ENCODE results near the gene HOATZ.

The HOATZ gene

DNA sequence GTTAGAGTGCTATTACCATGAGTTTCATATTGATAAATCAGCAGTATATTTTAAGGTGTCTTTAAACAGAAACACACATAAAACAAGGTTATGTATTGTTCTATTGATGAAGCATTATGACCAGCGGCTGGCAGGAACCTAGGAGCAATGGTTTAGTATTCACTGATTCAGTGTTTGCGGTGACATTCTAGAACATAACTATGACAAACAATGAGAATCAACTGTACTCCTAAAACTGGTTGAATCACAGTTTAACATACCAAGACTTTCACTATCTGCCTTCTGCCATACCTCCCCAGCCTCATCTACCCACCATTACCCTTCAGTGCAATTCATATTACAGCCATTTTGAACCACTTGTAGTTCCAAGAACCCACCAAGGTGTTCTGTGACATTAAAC is 8.8 kb downstream of the HOATZ start:
- Histone ChIP-seq H3K27me3 (ENCODE audit: control insufficient read depth in 1 of 2, insufficient read depth in 2 of 2, low read length in 2 of 2) (no peaks in the 10 kb centered on the region), H3K4me3 (ENCODE audit: low read depth in 1 of 2, low read length in 2 of 2) (no peak overlapping the region), H3K27ac (ENCODE audit: low read depth, low read length) (no peak overlapping the region), H3K9ac (ENCODE audit: low read length) (no peak overlapping the region), H3K36me3 (ENCODE audit: insufficient read depth, low read length) (no peaks in the 10 kb centered on the region), H3K9me3 (ENCODE audit: low read length) (no peaks in the 10 kb centered on the region), H3K4me1 (ENCODE audit: insufficient read depth, low read length) (no peaks in the 10 kb centered on the region)

DNA sequence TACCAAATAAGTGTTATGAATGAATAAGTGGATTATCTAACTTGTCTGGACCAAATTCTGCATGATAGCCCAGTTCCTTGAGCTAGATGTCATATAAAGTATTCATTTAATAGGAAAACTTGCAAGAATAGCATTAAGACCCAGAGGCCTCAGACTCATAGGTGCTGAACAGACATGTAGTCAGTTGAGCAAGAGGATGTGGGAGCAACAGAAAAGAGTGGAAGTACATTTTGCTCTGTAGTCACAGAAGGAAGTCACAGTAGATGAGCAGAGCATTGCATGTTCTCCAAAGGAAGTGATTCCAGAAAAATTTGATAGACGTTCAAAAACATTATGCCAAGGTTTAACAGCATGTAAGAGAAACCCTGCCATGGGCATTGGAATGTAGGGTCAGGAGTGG is 9.5 kb downstream of the HOATZ start:
- Histone ChIP-seq H3K9ac (ENCODE audit: low read length) (no peak overlapping the region), H3K27me3 (ENCODE audit: control insufficient read depth in 1 of 2, insufficient read depth in 2 of 2, low read length in 2 of 2) (no peaks in the 10 kb centered on the region), H3K4me1 (ENCODE audit: insufficient read depth, low read length) (no peaks in the 10 kb centered on the region), H3K4me3 (ENCODE audit: low read depth in 1 of 2, low read length in 2 of 2) (no peak overlapping the region), H3K27ac (ENCODE audit: low read depth, low read length) (no peak overlapping the region), H3K9me3 (ENCODE audit: low read length) (no peaks in the 10 kb centered on the region), H3K36me3 (ENCODE audit: insufficient read depth, low read length) (no peaks in the 10 kb centered on the region)

- Histone ChIP-seq H3K9me3 (ENCODE audit: low read length) (no peaks in the 10 kb centered on the region), H3K27ac (ENCODE audit: low read depth, low read length) (no peak overlapping the region), H3K27me3 (ENCODE audit: control insufficient read depth in 1 of 2, insufficient read depth in 2 of 2, low read length in 2 of 2) (no peaks in the 10 kb centered on the region), H3K4me1 (ENCODE audit: insufficient read depth, low read length) (no peaks in the 10 kb centered on the region), H3K9ac (ENCODE audit: low read length) (no peak overlapping the region), H3K36me3 (ENCODE audit: insufficient read depth, low read length) (no peaks in the 10 kb centered on the region), H3K4me3 (ENCODE audit: low read depth in 1 of 2, low read length in 2 of 2) (no peak overlapping the region)
Observed at GRCh38 chr11:111525456-111525855, 10.9 kb downstream of the HOATZ start.

DNA sequence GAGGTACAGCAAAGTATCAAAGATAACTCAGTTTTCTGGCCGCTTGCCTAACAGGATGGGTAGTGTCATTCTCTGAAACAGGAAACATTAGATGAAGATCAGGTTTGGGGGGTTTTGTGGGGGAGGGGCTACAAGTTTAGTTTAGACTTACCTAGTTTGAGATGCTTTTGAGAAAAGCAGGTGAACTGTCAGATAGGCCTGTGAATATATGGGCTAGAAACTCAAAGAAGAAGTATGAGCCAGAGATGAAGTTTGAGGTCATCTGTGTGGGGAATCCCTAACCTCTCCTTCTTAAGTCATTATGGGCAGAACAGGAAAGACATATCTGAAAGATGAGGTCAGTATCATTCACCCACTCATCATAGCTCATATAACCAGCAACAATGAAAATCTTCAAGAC is 11.9 kb downstream of the HOATZ start:
- no peak overlapping the region for H3K27ac ChIP-seq (ENCODE audit: low read depth, low read length)
- H3K36me3 ChIP-seq (ENCODE audit: insufficient read depth, low read length) = no peaks in the 10 kb centered on the region
- no peaks in the 10 kb centered on the region for H3K4me1 ChIP-seq (ENCODE audit: insufficient read depth, low read length)
- no peaks in the 10 kb centered on the region for H3K9me3 ChIP-seq (ENCODE audit: low read length)
- H3K9ac ChIP-seq (ENCODE audit: low read length) = no peak overlapping the region
- H3K27me3 ChIP-seq (ENCODE audit: control insufficient read depth in 1 of 2, insufficient read depth in 2 of 2, low read length in 2 of 2) = no peaks in the 10 kb centered on the region
- H3K4me3 ChIP-seq (ENCODE audit: low read depth in 1 of 2, low read length in 2 of 2) = no peak overlapping the region

GRCh38 chr11:111527279-111527678 is 12.7 kb downstream of the HOATZ start:
- Histone ChIP-seq H3K9me3 (ENCODE audit: low read length) (no peaks in the 10 kb centered on the region), H3K9ac (ENCODE audit: low read length) (no peak overlapping the region), H3K27me3 (ENCODE audit: control insufficient read depth in 1 of 2, insufficient read depth in 2 of 2, low read length in 2 of 2) (no peaks in the 10 kb centered on the region), H3K4me3 (ENCODE audit: low read depth in 1 of 2, low read length in 2 of 2) (no peak overlapping the region), H3K27ac (ENCODE audit: low read depth, low read length) (no peak overlapping the region), H3K4me1 (ENCODE audit: insufficient read depth, low read length) (no peaks in the 10 kb centered on the region), H3K36me3 (ENCODE audit: insufficient read depth, low read length) (no peaks in the 10 kb centered on the region)

- H3K36me3 ChIP-seq (ENCODE audit: insufficient read depth, low read length) = no peaks in the 10 kb centered on the region
- H3K9me3 ChIP-seq (ENCODE audit: low read length) = no peaks in the 10 kb centered on the region
- H3K4me1 ChIP-seq (ENCODE audit: insufficient read depth, low read length) = no peaks in the 10 kb centered on the region
- no peak overlapping the region for H3K9ac ChIP-seq (ENCODE audit: low read length)
- no peak overlapping the region for H3K4me3 ChIP-seq (ENCODE audit: low read depth in 1 of 2, low read length in 2 of 2)
- H3K27ac ChIP-seq (ENCODE audit: low read depth, low read length) = no peak overlapping the region
- no peaks in the 10 kb centered on the region for H3K27me3 ChIP-seq (ENCODE audit: control insufficient read depth in 1 of 2, insufficient read depth in 2 of 2, low read length in 2 of 2)
Observed at GRCh38 chr11:111528557-111528956, 14.0 kb downstream of the HOATZ start.

- H3K4me1 ChIP-seq (ENCODE audit: insufficient read depth, low read length) = no peaks in the 10 kb centered on the region
- no peak overlapping the region for H3K9ac ChIP-seq (ENCODE audit: low read length)
- no peak overlapping the region for H3K27ac ChIP-seq (ENCODE audit: low read depth, low read length)
- no peaks in the 10 kb centered on the region for H3K27me3 ChIP-seq (ENCODE audit: control insufficient read depth in 1 of 2, insufficient read depth in 2 of 2, low read length in 2 of 2)
- H3K4me3 ChIP-seq (ENCODE audit: low read depth in 1 of 2, low read length in 2 of 2) = no peak overlapping the region
- no peaks in the 10 kb centered on the region for H3K36me3 ChIP-seq (ENCODE audit: insufficient read depth, low read length)
- no peaks in the 10 kb centered on the region for H3K9me3 ChIP-seq (ENCODE audit: low read length)
Observed at GRCh38 chr11:111530091-111530490, 15.5 kb downstream of the HOATZ start.

- Histone ChIP-seq H3K36me3 (ENCODE audit: insufficient read depth, low read length) (no peaks in the 10 kb centered on the region), H3K27ac (ENCODE audit: low read depth, low read length) (no peak overlapping the region), H3K4me1 (ENCODE audit: insufficient read depth, low read length) (no peaks in the 10 kb centered on the region), H3K27me3 (ENCODE audit: control insufficient read depth in 1 of 2, insufficient read depth in 2 of 2, low read length in 2 of 2) (no peaks in the 10 kb centered on the region), H3K9me3 (ENCODE audit: low read length) (no peaks in the 10 kb centered on the region), H3K4me3 (ENCODE audit: low read depth in 1 of 2, low read length in 2 of 2) (no peak overlapping the region), H3K9ac (ENCODE audit: low read length) (no peak overlapping the region)
Observed at GRCh38 chr11:111531136-111531535, 16.6 kb downstream of the HOATZ start.

- Histone ChIP-seq H3K36me3 (ENCODE audit: insufficient read depth, low read length) (no peaks in the 10 kb centered on the region), H3K4me3 (ENCODE audit: low read depth in 1 of 2, low read length in 2 of 2) (no peak overlapping the region), H3K27ac (ENCODE audit: low read depth, low read length) (no peak overlapping the region), H3K4me1 (ENCODE audit: insufficient read depth, low read length) (no peaks in the 10 kb centered on the region), H3K27me3 (ENCODE audit: control insufficient read depth in 1 of 2, insufficient read depth in 2 of 2, low read length in 2 of 2) (no peaks in the 10 kb centered on the region), H3K9ac (ENCODE audit: low read length) (no peak overlapping the region), H3K9me3 (ENCODE audit: low read length) (no peaks in the 10 kb centered on the region)
Observed at GRCh38 chr11:111531687-111532364, 17.2 kb downstream of the HOATZ start.

GRCh38 chr11:111532365-111532709 is 17.8 kb downstream of the HOATZ start:
- no peaks in the 10 kb centered on the region for H3K9me3 ChIP-seq (ENCODE audit: low read length)

GRCh38 chr11:111535281-111535680 is 20.7 kb downstream of the HOATZ start:
- Histone ChIP-seq H3K27ac (ENCODE audit: low read depth, low read length) (no peak overlapping the region), H3K36me3 (ENCODE audit: insufficient read depth, low read length) (no peaks in the 10 kb centered on the region), H3K9me3 (ENCODE audit: low read length) (no peaks in the 10 kb centered on the region), H3K9ac (ENCODE audit: low read length) (no peak overlapping the region), H3K4me3 (ENCODE audit: low read depth in 1 of 2, low read length in 2 of 2) (no peak overlapping the region), H3K27me3 (ENCODE audit: control insufficient read depth in 1 of 2, insufficient read depth in 2 of 2, low read length in 2 of 2) (no peaks in the 10 kb centered on the region), H3K4me1 (ENCODE audit: insufficient read depth, low read length) (peaks cover 7% of the 10 kb centered on the region)

More at GRCh38 chr11:111532365-111532709, 17.8 kb downstream of the HOATZ start:
- Histone ChIP-seq H3K4me3 (ENCODE audit: low read depth in 1 of 2, low read length in 2 of 2) (no peak overlapping the region), H3K36me3 (ENCODE audit: insufficient read depth, low read length) (no peaks in the 10 kb centered on the region), H3K27ac (ENCODE audit: low read depth, low read length) (no peak overlapping the region), H3K4me1 (ENCODE audit: insufficient read depth, low read length) (no peaks in the 10 kb centered on the region), H3K9ac (ENCODE audit: low read length) (no peak overlapping the region), H3K27me3 (ENCODE audit: control insufficient read depth in 1 of 2, insufficient read depth in 2 of 2, low read length in 2 of 2) (no peaks in the 10 kb centered on the region)

- Histone ChIP-seq H3K4me1 (ENCODE audit: insufficient read depth, low read length) (peaks cover 7% of the 10 kb centered on the region), H3K27me3 (ENCODE audit: control insufficient read depth in 1 of 2, insufficient read depth in 2 of 2, low read length in 2 of 2) (peaks cover 0 to 6% of the 10 kb centered on the region in 2 donors), H3K4me3 (ENCODE audit: low read depth in 1 of 2, low read length in 2 of 2) (no peak overlapping the region), H3K27ac (ENCODE audit: low read depth, low read length) (no peak overlapping the region), H3K9me3 (ENCODE audit: low read length) (no peaks in the 10 kb centered on the region), H3K36me3 (ENCODE audit: insufficient read depth, low read length) (no peaks in the 10 kb centered on the region), H3K9ac (ENCODE audit: low read length) (no peak overlapping the region)
Observed at GRCh38 chr11:111537336-111537860, 22.8 kb downstream of the HOATZ start.

Data from muscle layer of colon (tissue), 2 donors.